ENCODE measurements around the gene MYO1B.

The MYO1B gene

DNA sequence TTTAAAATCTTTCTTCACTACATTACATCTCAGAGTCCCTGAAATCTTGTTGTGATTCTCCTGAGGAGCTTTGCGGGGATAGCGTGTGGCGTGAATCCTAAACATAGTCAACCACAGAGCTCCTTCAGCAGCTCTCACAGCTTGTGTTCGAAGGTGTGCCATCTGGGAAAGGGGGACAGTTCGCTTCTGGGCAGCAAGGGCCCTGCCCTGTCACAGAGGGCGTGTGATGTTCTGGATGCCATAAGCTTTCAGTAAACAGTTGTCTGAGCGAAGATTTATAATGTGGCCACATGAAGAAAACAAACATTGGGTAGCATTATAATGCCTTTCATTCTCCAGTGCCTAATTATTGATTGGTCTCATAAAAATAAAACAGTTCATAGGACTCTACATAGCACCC lies 172.5 kb downstream of the MYO1B start:
- Histone ChIP-seq H3K27me3 (ENCODE audit: low read length) (no peaks in the 10 kb centered on the region), H3K9me2 (replicated peaks; ENCODE audit: insufficient read depth, low read length) (no peaks in the 10 kb centered on the region), H3K4me2 (ENCODE audit: low read depth, low read length, poor library complexity, severe bottlenecking) (no peak overlapping the region), H3K36me3 (ENCODE audit: low read length) (no peaks in the 10 kb centered on the region), H4K20me1 (ENCODE audit: low read depth, low read length) (no peaks in the 10 kb centered on the region), H3K27ac (ENCODE audit: low read depth, low read length) (no peak overlapping the region), H2AFZ (ENCODE audit: low read depth, low read length, severe bottlenecking) (no peak overlapping the region), H3K9me3 (ENCODE audit: insufficient read depth, low read length) (no peaks in the 10 kb centered on the region), H3K4me3 (ENCODE audit: insufficient read depth, low read length, poor library complexity, severe bottlenecking) (no peak overlapping the region), H3F3A (ENCODE audit: insufficient read depth) (no peaks in the 10 kb centered on the region), H3K79me2 (ENCODE audit: insufficient read depth, low read length) (no peaks in the 10 kb centered on the region), H3K9ac (ENCODE audit: low read length) (no peak overlapping the region)
- no peak for TF ChIP-seq EZH2phosphoT487 (conservative IDR thresholded peaks at IDR 0.05; ENCODE audit: low read length)
- TF ChIP-seq CTCF (IDR thresholded peaks at IDR 0.05; ENCODE audit: insufficient read depth, low read length, poor library complexity, severe bottlenecking) = no peak

- no peaks in the 10 kb centered on the region for H3K36me3 ChIP-seq (ENCODE audit: low read length)
- H3K9me2 ChIP-seq (replicated peaks; ENCODE audit: insufficient read depth, low read length) = no peaks in the 10 kb centered on the region
- no peak overlapping the region for H3K4me3 ChIP-seq (ENCODE audit: insufficient read depth, low read length, poor library complexity, severe bottlenecking)
- H3K27ac ChIP-seq (ENCODE audit: low read depth, low read length) = no peak overlapping the region
- no peaks in the 10 kb centered on the region for H3F3A ChIP-seq (ENCODE audit: insufficient read depth)
- H3K27me3 ChIP-seq (ENCODE audit: low read length) = no peaks in the 10 kb centered on the region
- H3K4me2 ChIP-seq (ENCODE audit: low read depth, low read length, poor library complexity, severe bottlenecking) = no peak overlapping the region
- H3K9ac ChIP-seq (ENCODE audit: low read length) = no peak overlapping the region
- H3K9me3 ChIP-seq (ENCODE audit: insufficient read depth, low read length) = no peaks in the 10 kb centered on the region
- no peaks in the 10 kb centered on the region for H3K79me2 ChIP-seq (ENCODE audit: insufficient read depth, low read length)
- no peak overlapping the region for H2AFZ ChIP-seq (ENCODE audit: low read depth, low read length, severe bottlenecking)
- H4K20me1 ChIP-seq (ENCODE audit: low read depth, low read length) = no peaks in the 10 kb centered on the region
- TF ChIP-seq EZH2phosphoT487 (conservative IDR thresholded peaks at IDR 0.05; ENCODE audit: low read length) (no peak), CTCF (IDR thresholded peaks at IDR 0.05; ENCODE audit: insufficient read depth, low read length, poor library complexity, severe bottlenecking) (no peak)
Observed at GRCh38 chr2:191421950-191422349, 176.7 kb downstream of the MYO1B start.

GRCh38 chr2:191427031-191427430 lies 181.8 kb downstream of the MYO1B start:
- Histone ChIP-seq H3K9ac (ENCODE audit: low read length) (no peak overlapping the region), H3K9me3 (ENCODE audit: insufficient read depth, low read length) (no peaks in the 10 kb centered on the region), H4K20me1 (ENCODE audit: low read depth, low read length) (no peaks in the 10 kb centered on the region), H3K36me3 (ENCODE audit: low read length) (no peaks in the 10 kb centered on the region), H3K79me2 (ENCODE audit: insufficient read depth, low read length) (no peaks in the 10 kb centered on the region), H3K4me2 (ENCODE audit: low read depth, low read length, poor library complexity, severe bottlenecking) (no peak overlapping the region), H3K4me3 (ENCODE audit: insufficient read depth, low read length, poor library complexity, severe bottlenecking) (no peak overlapping the region), H3F3A (ENCODE audit: insufficient read depth) (no peaks in the 10 kb centered on the region), H2AFZ (ENCODE audit: low read depth, low read length, severe bottlenecking) (no peak overlapping the region), H3K27me3 (ENCODE audit: low read length) (no peaks in the 10 kb centered on the region), H3K27ac (ENCODE audit: low read depth, low read length) (no peak overlapping the region), H3K9me2 (replicated peaks; ENCODE audit: insufficient read depth, low read length) (no peaks in the 10 kb centered on the region)
- no peak for TF ChIP-seq EZH2phosphoT487 (conservative IDR thresholded peaks at IDR 0.05; ENCODE audit: low read length)
- no peak for TF ChIP-seq CTCF (IDR thresholded peaks at IDR 0.05; ENCODE audit: insufficient read depth, low read length, poor library complexity, severe bottlenecking)

Measured in SU-DHL-6 (cell line).